PC-9 (cell line): Measurements from ENCODE around the gene LSMEM2. TPM values are rescaled to one million over a fixed set of nuclear protein-coding genes. Genes with fewer than 3 reads are reported as not detected.

Experiments used
- BruUV-seq: library from RNA; stranded (reverse); fragments of 400-500 nt; replicated peaks from 2 replicates; lab custom pipeline; 2021; lab: Mats Ljungman, UMichigan
- CTCF ChIA-PET: fragments of 300-600 bp; sonication (Branson Sonifier 250); formaldehyde crosslinking; loops from one replicate; lab custom pipeline; 2022; ENCODE audit warnings: antibody characterized with exemption; lab: Charles Lee
- POLR2A ChIA-PET: fragments of 300-600 bp; sonication (Branson Sonifier 250); formaldehyde crosslinking; loops from one replicate; lab custom pipeline; 2022; ENCODE audit warnings: antibody characterized with exemption; ENCODE audit not compliant: unreplicated experiment; lab: Charles Lee
- DNase-seq, 2 experiments: peaks; one replicate each; pipeline versions ENCODE4 v3.0.0 to v3.0.0-alpha.2; 2015 to 2022; ENCODE audit warnings: mixed read lengths in 1 of 2
- H2AFZ ChIP-seq: fragments of 200-600 bp; sonication (generic); 2 replicates; pipeline ENCODE4 v1.8.1; 2017; ENCODE audit warnings: antibody characterized with exemption
- H3F3A ChIP-seq: fragments of 200-600 bp; sonication (generic); 2 replicates; pipeline ENCODE4 v1.8.1; 2017; ENCODE audit warnings: antibody characterized with exemption, mild to moderate bottlenecking, low read depth; ENCODE audit not compliant: insufficient read depth
- H3K27ac ChIP-seq: fragments of 200-600 bp; sonication (generic); 2 replicates; pipeline ENCODE4 v1.6.1; 2016; ENCODE audit warnings: mixed run types
- H3K27me3 ChIP-seq: fragments of 200-600 bp; sonication (generic); 2 replicates; pipeline ENCODE4 v1.6.1; 2016; ENCODE audit warnings: low read depth, mixed run types; ENCODE audit not compliant: insufficient read depth
- H3K36me3 ChIP-seq: fragments of 200-600 bp; sonication (generic); 2 replicates; pipeline ENCODE4 v1.6.1; 2016; ENCODE audit warnings: low read depth, mixed run types
- H3K4me1 ChIP-seq: fragments of 200-600 bp; sonication (generic); replicated peaks from 2 replicates; pipeline ENCODE4 v1.6.1; 2016; ENCODE audit warnings: mixed run types; ENCODE audit not compliant: insufficient read depth
- H3K4me2 ChIP-seq: fragments of 200-600 bp; sonication (generic); 2 replicates; pipeline ENCODE4 v1.6.1; 2017; ENCODE audit warnings: mixed run types
- H3K4me3 ChIP-seq: fragments of 200-600 bp; sonication (generic); 2 replicates; pipeline ENCODE4 v1.6.1; 2016; ENCODE audit warnings: mixed run types
- H3K79me2 ChIP-seq: fragments of 200-600 bp; sonication (generic); 2 replicates; pipeline ENCODE4 v1.6.1; 2017; ENCODE audit warnings: low read depth, mixed run types
- H3K9me2 ChIP-seq: fragments of 200-600 bp; sonication (generic); 2 replicates; pipeline ENCODE4 v1.8.1; 2017; ENCODE audit warnings: mild to moderate bottlenecking; ENCODE audit not compliant: insufficient read depth
- H3K9me3 ChIP-seq: fragments of 200-600 bp; sonication (generic); 2 replicates; pipeline ENCODE4 v1.8.1; 2016; ENCODE audit warnings: low read depth; ENCODE audit not compliant: insufficient read depth
- H4K20me1 ChIP-seq: fragments of 200-600 bp; sonication (generic); 2 replicates; pipeline ENCODE4 v1.8.1; 2017; ENCODE audit not compliant: insufficient read depth
- CTCF ChIP-seq: fragments of 200-600 bp; sonication (generic); conservative IDR thresholded peaks from 2 replicates; pipeline ENCODE4 v1.6.1; 2017; ENCODE audit warnings: mixed run types, antibody characterized with exemption, mild to moderate bottlenecking, moderate library complexity
- EZH2 ChIP-seq: fragments of 200-600 bp; sonication (generic); IDR thresholded peaks from 2 replicates; pipeline ENCODE4 v1.8.0; 2017; ENCODE audit warnings: antibody characterized with exemption, low read depth
- intact Hi-C: fragments of 100-400 bp; cut with micrococcal nuclease; formaldehyde crosslinking; loops from one replicate; pipeline ENCODE4 v1.10.0; 2022; ENCODE audit not compliant: unreplicated experiment
- total RNA-seq: library from RNA; stranded (reverse); gene quantifications from 2 replicates; pipeline ENCODE4 v1.2.3, GENCODE V29; 2021

The LSMEM2 gene
- total RNA-seq, 1 experiment from 2014 or later = 0.55 TPM

GRCh38 chr3:50317300-50317699 lies 38.4 kb downstream of the LSMEM2 start:
- ChIA-PET CTCF (interaction anchor here (0.5 to 1.0 kb wide), 4 partner anchors 11 to 71 kb away, joined by 3 to 7 read pairs (median 4); partner anchors contain the start of gene SEMA3B), POLR2A (interaction anchor here (0.5 to 1.6 kb wide), 9 partner anchors 15 to 252 kb away, joined by 3 to 36 read pairs (median 4); partner anchors contain the start of genes HEMK1, HYAL3, IFRD2 and NAA80)
- Histone ChIP-seq H3F3A (peaks cover 42% of the 10 kb centered on the region), H4K20me1 (peaks cover 7% of the 10 kb centered on the region; the same call in 1 of the 2 replicates), H3K9me2 (no peaks in the 10 kb centered on the region), H3K79me2 (peaks cover 32% of the 10 kb centered on the region), H3K27ac (peak overlapping the region; percentile 85), H3K4me3 (peak overlapping the region; percentile 46; the same call in 1 of the 2 replicates), H3K4me2 (peak overlapping the region; percentile 91), H3K9me3 (no peaks in the 10 kb centered on the region), H3K27me3 (no peaks in the 10 kb centered on the region), H3K4me1 (peaks cover 53% of the 10 kb centered on the region), H3K36me3 (peaks cover 7% of the 10 kb centered on the region; the same call in 1 of the 2 replicates), H2AFZ (no peak overlapping the region)
- TF ChIP-seq EZH2 = no peak
- BruUV-seq = TSS peak; percentile 96
- DNase-seq = peak in 1 of 2 experiments; percentile 62
- intact Hi-C loops = loop anchor here (1.0 to 2.0 kb wide), 2 partner anchors 18 to 48 kb away; partner anchors contain the start of genes HYAL3, NAA80 and SEMA3B

DNA sequence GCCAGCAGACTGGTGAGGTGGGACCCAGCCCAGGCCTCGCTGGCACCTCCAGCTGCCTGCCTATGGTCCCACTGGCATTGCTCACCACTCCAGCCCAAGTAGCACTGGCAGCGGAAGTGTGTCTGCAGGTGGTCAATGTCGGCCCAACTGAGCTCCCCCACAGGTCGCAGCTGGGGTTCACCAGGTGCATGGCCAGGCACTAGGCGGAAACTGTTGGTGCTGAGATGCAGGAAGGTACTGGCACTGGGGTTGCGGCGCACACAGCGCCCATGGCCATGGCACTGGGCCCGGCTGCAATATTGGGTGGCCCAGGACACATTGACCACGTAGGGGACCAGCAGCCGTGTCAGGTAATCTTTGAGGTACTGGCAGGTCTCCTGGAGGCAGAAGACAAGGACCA lies 39.3 kb downstream of the LSMEM2 start:
- TF ChIP-seq CTCF = no peak
- TF ChIP-seq EZH2 = no peak
- peak overlapping the region; percentile 91 for H3K4me2 ChIP-seq
- H3F3A ChIP-seq = peaks cover 41% of the 10 kb centered on the region
- no peak for DNase-seq
- H3K79me2 ChIP-seq = peaks cover 32% of the 10 kb centered on the region
- ChIA-PET POLR2A (interaction anchor here (1.6 kb wide), 1 partner anchor 19 kb away, joined by 36 read pairs; the partner anchor contains the start of genes HYAL3 and NAA80), CTCF (no interaction called here)
- BruUV-seq = no TSS peak
- no peak overlapping the region for H2AFZ ChIP-seq
- peaks cover 53% of the 10 kb centered on the region for H3K4me1 ChIP-seq
- H3K4me3 ChIP-seq = no peak overlapping the region
- H3K9me2 ChIP-seq = no peaks in the 10 kb centered on the region
- peak overlapping the region; percentile 85 for H3K27ac ChIP-seq
- H3K9me3 ChIP-seq = no peaks in the 10 kb centered on the region
- peaks cover 7% of the 10 kb centered on the region; the same call in 1 of the 2 replicates for H4K20me1 ChIP-seq
- peaks cover 7% of the 10 kb centered on the region; the same call in 1 of the 2 replicates for H3K36me3 ChIP-seq
- intact Hi-C loops = no loop called here
- no peaks in the 10 kb centered on the region for H3K27me3 ChIP-seq

- DNase-seq = no peak
- CTCF ChIA-PET = no interaction called here
- H3K36me3 ChIP-seq = peaks cover 7% of the 10 kb centered on the region; the same call in 1 of the 2 replicates
- no peaks in the 10 kb centered on the region for H3K27me3 ChIP-seq
- peaks cover 38% of the 10 kb centered on the region for H3F3A ChIP-seq
- peaks cover 7% of the 10 kb centered on the region; the same call in 1 of the 2 replicates for H4K20me1 ChIP-seq
- peaks cover 53% of the 10 kb centered on the region for H3K4me1 ChIP-seq
- intact Hi-C loops = no loop called here
- no TSS peak for BruUV-seq
- peaks cover 32% of the 10 kb centered on the region for H3K79me2 ChIP-seq
- no peak overlapping the region for H3K27ac ChIP-seq
- TF ChIP-seq CTCF = no peak
- H2AFZ ChIP-seq = no peak overlapping the region
- no peaks in the 10 kb centered on the region for H3K9me2 ChIP-seq
- H3K9me3 ChIP-seq = no peaks in the 10 kb centered on the region
- POLR2A ChIA-PET = no interaction called here
- peak overlapping the region; percentile 91 for H3K4me2 ChIP-seq
- no peak overlapping the region for H3K4me3 ChIP-seq
These were observed 39.7 kb downstream of the LSMEM2 start for GRCh38 chr3:50318615-50319014.
